ENCODE measurements around the gene DCHS1.
"Not testable (repeated sequence)": the region's sequence is repeated elsewhere in the genome, so short reads cannot be mapped to it uniquely, and the experiment has no call there.

Gene DCHS1, protein sequence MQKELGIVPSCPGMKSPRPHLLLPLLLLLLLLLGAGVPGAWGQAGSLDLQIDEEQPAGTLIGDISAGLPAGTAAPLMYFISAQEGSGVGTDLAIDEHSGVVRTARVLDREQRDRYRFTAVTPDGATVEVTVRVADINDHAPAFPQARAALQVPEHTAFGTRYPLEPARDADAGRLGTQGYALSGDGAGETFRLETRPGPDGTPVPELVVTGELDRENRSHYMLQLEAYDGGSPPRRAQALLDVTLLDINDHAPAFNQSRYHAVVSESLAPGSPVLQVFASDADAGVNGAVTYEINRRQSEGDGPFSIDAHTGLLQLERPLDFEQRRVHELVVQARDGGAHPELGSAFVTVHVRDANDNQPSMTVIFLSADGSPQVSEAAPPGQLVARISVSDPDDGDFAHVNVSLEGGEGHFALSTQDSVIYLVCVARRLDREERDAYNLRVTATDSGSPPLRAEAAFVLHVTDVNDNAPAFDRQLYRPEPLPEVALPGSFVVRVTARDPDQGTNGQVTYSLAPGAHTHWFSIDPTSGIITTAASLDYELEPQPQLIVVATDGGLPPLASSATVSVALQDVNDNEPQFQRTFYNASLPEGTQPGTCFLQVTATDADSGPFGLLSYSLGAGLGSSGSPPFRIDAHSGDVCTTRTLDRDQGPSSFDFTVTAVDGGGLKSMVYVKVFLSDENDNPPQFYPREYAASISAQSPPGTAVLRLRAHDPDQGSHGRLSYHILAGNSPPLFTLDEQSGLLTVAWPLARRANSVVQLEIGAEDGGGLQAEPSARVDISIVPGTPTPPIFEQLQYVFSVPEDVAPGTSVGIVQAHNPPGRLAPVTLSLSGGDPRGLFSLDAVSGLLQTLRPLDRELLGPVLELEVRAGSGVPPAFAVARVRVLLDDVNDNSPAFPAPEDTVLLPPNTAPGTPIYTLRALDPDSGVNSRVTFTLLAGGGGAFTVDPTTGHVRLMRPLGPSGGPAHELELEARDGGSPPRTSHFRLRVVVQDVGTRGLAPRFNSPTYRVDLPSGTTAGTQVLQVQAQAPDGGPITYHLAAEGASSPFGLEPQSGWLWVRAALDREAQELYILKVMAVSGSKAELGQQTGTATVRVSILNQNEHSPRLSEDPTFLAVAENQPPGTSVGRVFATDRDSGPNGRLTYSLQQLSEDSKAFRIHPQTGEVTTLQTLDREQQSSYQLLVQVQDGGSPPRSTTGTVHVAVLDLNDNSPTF (N-terminal part only)

GRCh38 chr11:6655790-6656583, at the start of gene DCHS1:
TSS of gene DCHS1 (minus strand) at chr11:6655809. CDS start at chr11:6641613, 14,196 bp downstream.
- no peak for DNase-seq (ENCODE audit: low read depth)

DNA sequence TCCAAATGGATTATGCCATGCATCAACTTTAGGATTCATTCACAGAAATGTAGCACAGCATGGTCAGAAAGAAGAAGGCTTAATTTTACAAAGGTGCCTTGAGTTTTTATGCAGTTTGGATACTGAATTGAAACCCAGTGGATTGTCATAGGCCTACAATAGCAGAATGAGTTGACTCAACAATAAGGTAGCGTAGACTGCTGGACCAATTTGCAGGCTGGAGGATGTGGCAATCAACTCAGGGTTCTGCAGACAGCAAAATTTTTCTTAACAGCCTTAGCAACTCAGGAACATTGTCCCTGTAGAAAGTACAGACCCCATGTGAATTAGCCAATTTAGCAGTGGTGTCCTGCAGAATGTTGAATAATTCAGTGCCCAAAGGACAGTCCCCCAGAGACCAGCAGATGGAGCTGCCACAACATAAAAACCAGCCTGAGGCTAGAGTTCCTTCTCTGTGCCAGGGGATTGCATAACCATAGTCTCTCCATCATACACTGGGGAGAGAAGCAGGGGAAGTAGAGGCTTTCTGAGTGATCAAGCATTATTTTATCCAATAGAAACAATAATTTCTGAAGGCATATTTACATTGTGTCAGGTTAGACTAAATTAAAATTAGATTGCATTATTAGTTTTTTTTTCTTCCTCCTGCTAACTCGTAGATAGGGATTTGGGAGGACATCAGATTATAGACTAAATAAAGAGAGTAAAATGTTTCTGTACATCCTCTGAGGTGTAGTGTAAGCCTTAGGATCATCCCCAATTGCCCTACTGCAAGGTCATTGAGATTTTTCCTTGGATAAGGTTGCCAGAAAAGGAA, 47.8 kb upstream of the DCHS1 start:
- DNase-seq (ENCODE audit: low read depth): peak; percentile 82

DNA sequence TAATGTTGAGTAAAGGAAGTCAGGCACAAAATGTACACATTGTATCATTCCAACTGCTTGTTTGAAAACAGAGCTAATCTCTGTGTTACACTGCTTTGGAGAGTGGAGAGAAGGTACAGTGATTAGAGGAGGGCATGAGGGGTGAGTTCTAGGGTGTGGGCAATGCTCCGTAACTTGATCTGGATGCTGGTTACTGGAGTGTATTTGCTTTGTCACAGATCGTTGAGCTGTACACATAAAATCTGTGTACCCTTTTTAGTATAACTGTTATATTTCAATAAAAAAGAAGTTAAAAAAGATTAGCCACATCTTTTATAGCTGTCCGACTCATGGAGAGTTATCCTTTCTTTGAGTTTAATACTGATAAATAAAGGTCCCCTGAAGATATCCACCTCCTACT, 46.3 kb upstream of the DCHS1 start:
- not testable (repeated sequence) for DNase-seq (ENCODE audit: low read depth)

DNA sequence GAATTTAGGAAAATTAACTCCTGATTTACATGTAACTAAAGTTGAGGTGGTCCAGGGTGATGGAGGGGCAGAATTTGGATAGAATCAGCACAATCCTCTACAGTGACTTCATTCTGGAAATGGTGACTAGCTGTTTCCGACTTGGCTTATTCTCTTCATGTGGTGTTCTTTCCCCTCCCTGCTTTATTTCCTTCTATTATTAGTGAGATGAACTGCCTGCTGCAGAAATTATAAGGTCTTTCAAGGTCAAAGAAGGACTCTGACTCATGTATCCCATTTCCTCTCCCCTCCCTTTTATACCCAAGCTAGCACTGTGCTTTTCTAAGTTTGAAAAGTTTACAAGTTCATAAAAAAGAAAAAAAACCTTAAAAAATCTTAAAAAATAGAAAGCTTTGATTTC, 39.8 kb upstream of the DCHS1 start:
- peak; percentile 81 for DNase-seq (ENCODE audit: low read depth)

DNA sequence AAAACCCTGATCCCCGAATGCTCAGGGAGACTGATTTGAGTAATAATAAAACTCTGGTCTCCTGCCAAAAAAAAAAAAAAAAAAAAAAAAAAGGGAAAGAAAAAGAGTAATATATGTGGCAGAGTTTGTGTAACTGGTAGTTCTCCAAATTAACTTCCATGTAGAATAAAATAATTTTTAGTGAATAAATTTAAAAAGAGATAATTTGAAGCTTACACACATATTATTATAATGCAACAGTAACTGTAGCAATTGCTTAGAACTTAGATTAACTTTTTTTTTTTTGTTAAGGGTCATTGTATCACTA, 38.6 kb upstream of the DCHS1 start:
- DNase-seq (ENCODE audit: low read depth): no peak

GRCh38 chr11:6693342-6694228, 38.0 kb upstream of the DCHS1 start:
- DNase-seq (ENCODE audit: low read depth): peak; percentile 97

GRCh38 chr11:6692128-6692527, 36.5 kb upstream of the DCHS1 start:
- DNase-seq (ENCODE audit: low read depth): no peak

DNA sequence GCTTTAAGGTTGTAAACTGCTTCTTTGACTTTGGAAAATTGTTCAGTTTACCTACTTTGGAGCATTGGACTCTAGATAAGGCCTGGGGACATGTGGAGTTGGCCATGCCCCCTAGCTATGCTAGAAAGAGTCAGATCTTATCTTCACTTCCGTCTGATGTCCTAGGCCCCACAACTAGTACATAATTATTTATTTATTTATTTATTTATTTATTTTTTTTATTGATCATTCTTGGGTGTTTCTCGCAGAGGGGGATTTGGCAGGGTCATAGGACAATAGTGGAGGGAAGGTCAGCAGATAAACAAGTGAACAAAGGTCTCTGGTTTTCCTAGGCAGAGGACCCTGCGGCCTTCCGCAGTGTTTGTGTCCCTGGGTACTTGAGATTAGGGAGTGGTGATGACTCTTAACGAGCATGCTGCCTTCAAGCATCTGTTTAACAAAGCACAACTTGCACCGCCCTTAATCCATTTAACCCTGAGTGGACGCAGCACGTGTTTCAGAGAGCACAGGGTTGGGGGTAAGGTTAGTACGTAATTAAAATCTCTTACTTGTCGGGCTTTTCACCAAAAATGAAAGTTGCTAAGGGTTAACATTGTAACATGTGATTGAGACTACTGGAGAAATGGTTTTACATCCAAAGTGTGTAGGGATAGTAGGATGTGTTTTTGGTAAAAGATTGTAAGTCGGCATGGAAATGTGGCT, 35.0 kb upstream of the DCHS1 start:
- not testable (repeated sequence) for DNase-seq (ENCODE audit: low read depth)

DNA sequence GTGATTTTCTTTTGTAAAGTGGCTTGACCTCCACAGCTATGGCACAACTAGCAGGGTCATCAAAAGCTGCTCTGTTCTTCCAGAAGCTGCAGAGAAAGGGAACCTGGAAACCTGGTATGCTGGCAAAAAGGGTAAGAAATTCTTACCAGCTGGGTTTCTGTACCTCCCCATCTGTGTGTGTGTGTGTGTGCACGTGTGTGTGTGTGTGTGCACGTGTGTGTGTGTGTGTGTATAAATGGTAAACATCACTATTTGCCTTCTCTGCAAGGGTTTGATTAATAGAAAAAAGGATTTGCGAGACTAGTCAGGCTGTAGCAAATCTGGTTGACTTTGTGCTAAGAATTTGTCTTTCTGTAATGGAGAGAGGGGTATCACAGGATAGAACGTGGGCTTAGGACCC, 32.3 kb upstream of the DCHS1 start:
- no peak for DNase-seq (ENCODE audit: low read depth)

- DNase-seq (ENCODE audit: low read depth): no peak
These were observed 30.4 kb upstream of the DCHS1 start for GRCh38 chr11:6686006-6686405.

GRCh38 chr11:6684068-6684467, 28.5 kb upstream of the DCHS1 start:
- not testable (repeated sequence) for DNase-seq (ENCODE audit: low read depth)

- peak; percentile 98 for DNase-seq (ENCODE audit: low read depth)
These were observed 27.6 kb upstream of the DCHS1 start, which contains the start of gene MRPL17 for GRCh38 chr11:6682936-6683861. TSS of gene MRPL17 (minus strand) at chr11:6683340. CDS start at chr11:6683296, 44 bp downstream.

DNA sequence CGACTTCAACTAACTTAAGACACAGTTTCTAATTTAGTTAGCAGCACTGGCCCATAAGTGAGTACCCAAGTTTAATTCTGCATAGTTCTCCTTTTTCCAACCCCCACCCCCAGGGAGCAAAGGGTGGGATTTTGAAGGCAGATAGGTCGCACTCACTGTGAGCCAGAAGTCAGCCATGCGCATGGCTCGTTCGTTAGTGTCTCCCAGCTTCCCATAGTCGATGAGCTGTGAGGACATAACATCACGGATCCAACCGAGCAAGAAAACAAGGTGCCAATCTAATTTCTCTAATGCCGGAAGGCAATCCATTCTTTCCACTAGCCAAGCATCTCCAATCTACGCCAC, 27.0 kb upstream of the DCHS1 start:
- DNase-seq (ENCODE audit: low read depth): peak; percentile 41

DNA sequence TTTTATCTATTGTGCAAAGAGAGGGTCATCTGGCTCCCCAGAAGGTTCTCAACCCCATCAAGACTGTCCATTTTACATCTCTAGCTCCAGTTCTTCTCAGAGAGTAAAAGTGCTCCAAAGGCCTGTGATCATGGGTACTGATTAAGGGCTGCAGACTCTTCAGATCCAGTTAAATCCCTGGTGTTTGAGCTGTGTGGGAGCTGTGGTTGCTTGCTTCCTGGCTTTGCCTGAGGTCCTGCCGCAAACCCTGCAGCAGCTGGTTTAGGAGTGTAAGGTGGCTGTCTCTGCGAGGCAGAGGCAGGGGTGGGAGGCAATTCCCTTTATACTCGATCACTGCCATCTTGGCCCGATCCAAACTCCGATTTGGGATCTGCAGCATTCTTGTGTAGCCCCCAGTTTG, 26.3 kb upstream of the DCHS1 start:
- DNase-seq (ENCODE audit: low read depth): peak; percentile 45

DNA sequence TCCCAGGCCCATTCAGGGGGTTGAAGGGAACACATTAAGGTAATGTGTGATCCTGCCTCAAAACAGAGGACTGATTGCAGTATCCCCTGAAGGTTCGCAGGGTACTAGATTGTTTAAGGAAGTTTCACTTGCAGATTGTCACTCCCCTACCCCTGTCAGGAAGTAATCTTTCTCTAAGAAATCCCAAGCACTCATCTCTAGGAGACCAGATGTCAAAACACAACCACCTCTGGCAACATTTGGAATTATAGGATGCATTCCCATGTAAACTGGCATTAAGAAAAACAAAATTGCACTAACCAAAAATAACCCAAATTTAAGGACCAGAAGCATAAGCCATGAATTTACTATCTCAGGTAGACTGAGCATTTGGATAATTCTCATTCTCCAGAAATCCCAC, 25.9 kb upstream of the DCHS1 start:
- no peak for DNase-seq (ENCODE audit: low read depth)

- no peak for DNase-seq (ENCODE audit: low read depth)
These were observed 21.4 kb upstream of the DCHS1 start for GRCh38 chr11:6677018-6677417.

DNA sequence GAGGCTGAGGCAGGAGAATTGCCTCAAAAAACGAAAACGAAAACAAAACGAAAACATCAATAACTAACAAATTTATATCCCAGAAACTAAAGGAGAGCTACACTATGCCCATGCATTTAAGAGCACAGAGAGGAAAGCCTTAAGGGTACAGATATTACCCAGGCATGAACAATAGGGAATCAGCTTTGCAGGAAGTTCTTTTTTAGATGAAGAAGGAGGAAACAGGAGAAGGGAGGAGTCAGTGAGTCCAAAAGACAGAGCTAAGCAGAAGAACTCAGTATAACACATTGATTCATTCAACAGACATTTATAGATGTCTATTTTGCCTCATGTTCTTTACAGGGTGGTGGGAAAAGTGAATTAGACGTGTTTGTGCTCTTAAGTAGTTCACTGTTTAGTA, 19.3 kb upstream of the DCHS1 start:
- DNase-seq (ENCODE audit: low read depth): no peak

DNA sequence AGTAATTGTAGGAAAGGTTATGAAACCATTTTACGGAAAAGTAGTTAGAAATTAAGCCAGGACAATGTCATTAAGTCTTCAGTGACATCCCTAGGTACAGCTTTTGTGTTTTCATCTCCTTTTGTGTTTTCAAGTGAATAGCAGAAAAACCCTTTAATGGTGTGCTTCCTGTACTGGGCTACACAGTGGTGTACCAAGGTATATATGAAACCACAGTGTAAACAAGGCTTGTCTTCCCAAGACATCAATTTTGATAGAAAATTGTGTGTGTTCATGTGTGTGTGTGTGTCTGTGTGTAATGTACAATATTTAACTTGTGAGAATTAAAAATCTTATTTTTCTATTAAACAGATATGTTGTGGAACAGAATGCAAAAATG, 18.6 kb upstream of the DCHS1 start:
- DNase-seq (ENCODE audit: low read depth): no peak

All from iris pigment epithelial cell (primary cell).